Stimulated activated effector memory CD8-positive, alpha-beta T cell treated with anti-CD3 and anti-CD28 coated beads, Interleukin-12 subunit alpha, Interleukin-12 subunit beta, amount 100 ng/mL, for 72 hours (primary cell): ENCODE measurements around the gene B3GAT1.

Experiments
- ATAC-seq: fragments of 150-1000 bp; cut with Tn5 transposase; 2 replicates; pipeline ENCODE4 v1.10.0; 2021
- DNase-seq, 2 donors: peaks; one replicate each; pipeline ENCODE4 v3.0.0; 2021 to 2022; ENCODE audit warnings: low spot score in 2 of 2
- H3K27ac Mint-ChIP-seq: one replicate; pipeline ENCODE4 v1.8.0; 2022; ENCODE audit warnings: mild to moderate bottlenecking, mixed read lengths
- H3K36me3 Mint-ChIP-seq: one replicate; pipeline ENCODE4 v1.8.0; 2022; ENCODE audit warnings: mild to moderate bottlenecking, mixed read lengths
- H3K4me1 Mint-ChIP-seq: one replicate; pipeline ENCODE4 v1.8.0; 2022; ENCODE audit warnings: mixed read lengths
- H3K4me3 Mint-ChIP-seq: one replicate; pipeline ENCODE4 v1.8.0; 2022; ENCODE audit warnings: mild to moderate bottlenecking, mixed read lengths
- H3K9me3 Mint-ChIP-seq: one replicate; pipeline ENCODE4 v1.8.0; 2022; ENCODE audit warnings: mixed read lengths

Gene B3GAT1

DNA sequence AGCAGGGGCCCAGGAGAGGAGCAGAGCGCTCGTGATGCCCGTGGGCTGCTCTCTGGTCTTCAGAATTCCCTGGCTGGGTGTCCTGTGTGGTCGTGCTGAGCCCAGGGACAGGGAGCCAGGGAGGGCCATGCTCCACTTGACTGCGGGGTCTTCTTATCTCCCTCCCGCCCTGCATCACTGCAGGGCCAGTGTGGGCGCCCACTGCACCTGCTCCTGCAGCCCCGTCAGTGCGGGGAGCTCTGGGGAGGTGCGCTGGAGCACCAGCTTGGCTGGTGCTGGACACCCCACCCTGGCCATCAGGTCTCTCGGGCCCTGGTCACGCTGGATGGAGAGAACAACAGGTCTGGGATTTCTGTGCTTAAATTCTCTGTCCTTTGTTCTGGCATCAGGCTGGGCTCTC is 31.8 kb downstream of the B3GAT1 start:
- ATAC-seq (no peak), DNase-seq (no peak)
- Mint-ChIP-seq H3K9me3 (no peaks in the 10 kb centered on the region), H3K4me1 (peaks cover under 1% of the 10 kb centered on the region), H3K27ac (no peak overlapping the region), H3K36me3 (peaks cover 4% of the 10 kb centered on the region), H3K4me3 (no peak overlapping the region)

DNA sequence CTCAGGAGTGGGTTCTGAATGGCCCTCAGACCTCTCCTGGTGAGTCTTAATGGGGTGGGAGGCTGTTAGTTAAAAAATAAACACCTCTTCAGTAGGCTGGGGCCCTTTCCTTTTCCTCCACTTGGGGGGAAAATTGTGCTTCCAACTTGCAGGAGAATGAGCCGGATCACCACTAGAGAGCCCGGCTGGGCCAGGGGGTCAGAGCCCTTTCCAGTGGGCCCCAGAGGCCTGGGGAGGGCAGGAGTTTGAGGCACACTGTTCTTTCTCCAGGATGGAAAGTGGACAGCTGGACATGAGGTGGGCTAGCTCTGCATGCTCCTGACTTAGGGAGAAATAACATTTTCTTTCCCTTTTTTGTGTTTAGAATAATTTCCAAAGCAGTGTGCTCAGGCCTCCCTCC is 32.8 kb downstream of the B3GAT1 start:
- Mint-ChIP-seq H3K27ac (no peak overlapping the region), H3K36me3 (peaks cover 4% of the 10 kb centered on the region), H3K9me3 (no peaks in the 10 kb centered on the region), H3K4me1 (no peaks in the 10 kb centered on the region), H3K4me3 (no peak overlapping the region)
- DNase-seq (no peak), ATAC-seq (no peak)

DNA sequence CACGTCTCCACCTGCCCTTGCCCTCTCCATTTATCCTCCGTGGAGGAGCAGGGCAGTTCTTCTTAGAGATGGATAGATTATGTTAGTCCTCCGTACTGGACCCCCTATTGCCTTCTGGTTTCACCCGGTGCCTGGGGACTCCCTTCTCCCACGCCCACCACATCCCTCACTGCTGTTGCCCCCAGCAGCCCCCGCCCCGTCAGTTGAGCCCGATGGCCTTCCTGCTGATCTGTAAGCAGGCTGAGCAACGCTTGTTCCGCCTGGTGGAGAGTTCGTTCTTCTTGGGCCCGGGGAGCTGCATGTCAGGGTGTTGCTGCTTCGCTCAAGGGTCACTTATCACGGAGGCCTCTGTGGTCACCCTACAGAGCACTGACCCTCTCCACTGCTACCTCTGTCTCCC is 34.2 kb downstream of the B3GAT1 start:
- ATAC-seq = no peak
- H3K27ac Mint-ChIP-seq = peak overlapping the region; percentile 45

DNA sequence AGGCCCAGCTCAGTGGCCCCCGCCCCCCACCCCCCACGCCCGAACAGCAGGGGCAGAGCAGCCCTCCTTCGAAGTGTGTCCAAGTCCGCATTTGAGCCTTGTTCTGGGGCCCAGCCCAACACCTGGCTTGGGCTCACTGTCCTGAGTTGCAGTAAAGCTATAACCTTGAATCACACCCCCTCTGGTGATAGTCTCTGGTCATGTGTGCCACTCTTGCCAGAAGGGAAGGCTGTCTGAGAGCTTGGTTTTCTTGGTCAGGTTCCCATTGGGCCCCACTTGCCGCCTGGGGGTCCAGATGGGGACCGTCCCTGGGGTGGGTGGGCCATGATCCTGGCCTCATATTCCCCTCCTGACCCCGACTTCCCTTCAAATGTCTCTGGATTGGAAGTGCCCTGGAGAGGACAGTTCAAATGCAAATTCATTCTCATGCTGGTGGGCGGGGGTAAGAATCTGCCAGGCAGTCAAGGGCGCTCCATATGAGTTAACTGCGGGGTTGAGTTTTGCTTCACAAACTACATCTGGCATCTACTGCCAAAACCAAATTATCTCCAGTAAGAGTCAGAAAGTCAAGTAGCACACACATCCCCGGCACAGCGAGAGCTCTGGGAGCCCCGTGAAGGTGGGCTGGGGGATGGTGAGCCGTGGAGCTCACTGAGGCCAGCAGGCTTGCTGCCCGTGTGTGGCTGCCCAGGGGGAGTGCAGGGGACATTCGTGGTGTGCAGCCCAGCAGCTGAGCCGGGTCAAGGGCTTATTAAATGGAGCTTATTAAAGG is 35.7 kb downstream of the B3GAT1 start:
- Mint-ChIP-seq H3K36me3 (no peaks in the 10 kb centered on the region), H3K9me3 (no peaks in the 10 kb centered on the region), H3K27ac (no peak overlapping the region), H3K4me1 (no peaks in the 10 kb centered on the region), H3K4me3 (no peak overlapping the region)
- ATAC-seq (no peak), DNase-seq (no peak)

More for the DNA sequence above, 34.2 kb downstream of the B3GAT1 start:
- H3K9me3 Mint-ChIP-seq = no peaks in the 10 kb centered on the region
- H3K4me3 Mint-ChIP-seq = no peak overlapping the region
- DNase-seq = no peak
- H3K4me1 Mint-ChIP-seq = no peaks in the 10 kb centered on the region
- H3K36me3 Mint-ChIP-seq = peaks cover 4% of the 10 kb centered on the region

DNA sequence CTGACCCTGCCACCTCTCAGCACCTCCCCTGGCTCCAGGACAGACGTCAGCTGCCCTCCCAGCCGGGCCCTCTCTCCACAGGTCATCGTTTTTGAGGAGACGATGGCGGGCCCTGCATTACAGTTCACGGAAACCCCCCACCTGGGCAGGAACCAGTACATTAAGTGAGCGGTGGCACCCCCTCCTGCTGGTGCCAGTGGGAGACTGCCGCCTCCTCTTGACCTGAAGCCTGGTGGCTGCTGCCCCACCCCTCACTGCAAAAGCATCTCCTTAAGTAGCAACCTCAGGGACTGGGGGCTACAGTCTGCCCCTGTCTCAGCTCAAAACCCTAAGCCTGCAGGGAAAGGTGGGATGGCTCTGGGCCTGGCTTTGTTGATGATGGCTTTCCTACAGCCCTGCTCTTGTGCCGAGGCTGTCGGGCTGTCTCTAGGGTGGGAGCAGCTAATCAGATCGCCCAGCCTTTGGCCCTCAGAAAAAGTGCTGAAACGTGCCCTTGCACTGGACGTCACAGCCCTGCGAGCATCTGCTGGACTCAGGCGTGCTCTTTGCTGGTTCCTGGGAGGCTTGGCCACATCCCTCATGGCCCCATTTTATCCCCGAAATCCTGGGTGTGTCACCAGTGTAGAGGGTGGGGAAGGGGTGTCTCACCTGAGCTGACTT is 37.0 kb downstream of the B3GAT1 start:
- ATAC-seq (no peak), DNase-seq (no peak)
- no peaks in the 10 kb centered on the region for H3K9me3 Mint-ChIP-seq
- no peaks in the 10 kb centered on the region for H3K36me3 Mint-ChIP-seq
- peak overlapping the region; percentile 26 for H3K27ac Mint-ChIP-seq
- no peaks in the 10 kb centered on the region for H3K4me1 Mint-ChIP-seq
- H3K4me3 Mint-ChIP-seq = no peak overlapping the region

DNA sequence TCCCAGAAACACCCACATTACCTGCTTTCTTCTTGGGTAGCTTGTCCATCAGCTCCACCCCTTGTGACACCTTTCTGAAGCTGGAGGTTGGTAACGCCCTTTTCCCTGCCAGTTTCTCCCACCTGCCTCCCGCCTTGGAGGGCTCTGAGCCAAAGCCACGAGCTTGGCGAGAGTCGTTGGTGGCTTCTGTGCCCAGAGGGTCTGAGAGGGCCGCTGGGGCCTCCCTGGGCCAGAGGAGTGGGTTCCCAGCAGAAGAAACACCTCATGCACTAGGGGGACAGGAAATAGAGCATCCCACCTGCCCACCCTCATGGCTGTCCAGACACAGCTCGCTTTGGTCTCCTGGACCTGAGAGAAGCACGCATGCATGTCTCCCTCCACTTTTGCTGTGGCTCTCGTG is 37.9 kb downstream of the B3GAT1 start:
- no peak for ATAC-seq
- DNase-seq = no peak
- Mint-ChIP-seq H3K9me3 (no peaks in the 10 kb centered on the region), H3K4me1 (no peaks in the 10 kb centered on the region), H3K36me3 (no peaks in the 10 kb centered on the region), H3K4me3 (no peak overlapping the region), H3K27ac (no peak overlapping the region)

DNA sequence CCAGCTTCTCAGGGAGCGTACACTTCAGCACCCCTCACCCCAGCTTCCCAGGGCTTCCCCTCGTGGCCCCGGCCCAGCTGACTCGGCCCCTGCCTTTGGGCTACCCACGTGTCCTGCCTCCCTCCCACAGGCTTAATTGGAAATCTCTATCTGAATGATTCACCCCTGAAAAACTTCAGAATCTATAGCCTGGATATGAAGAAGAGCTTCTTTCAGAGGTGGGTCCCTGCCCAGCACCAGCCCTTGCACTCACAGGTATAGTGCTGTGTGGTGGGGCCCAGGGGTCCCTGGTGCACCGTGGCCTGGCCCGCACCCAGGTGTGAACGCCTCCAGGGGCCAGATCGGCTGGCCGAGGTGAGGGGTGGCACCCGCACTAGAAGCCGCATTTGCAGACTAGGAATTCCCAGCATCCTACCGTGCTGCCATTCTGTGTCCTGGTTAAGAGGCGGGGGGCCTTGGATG is 38.4 kb downstream of the B3GAT1 start:
- no peak overlapping the region for H3K27ac Mint-ChIP-seq
- DNase-seq = no peak
- no peaks in the 10 kb centered on the region for H3K4me1 Mint-ChIP-seq
- H3K9me3 Mint-ChIP-seq = no peaks in the 10 kb centered on the region
- no peaks in the 10 kb centered on the region for H3K36me3 Mint-ChIP-seq
- ATAC-seq = no peak
- H3K4me3 Mint-ChIP-seq = no peak overlapping the region

DNA sequence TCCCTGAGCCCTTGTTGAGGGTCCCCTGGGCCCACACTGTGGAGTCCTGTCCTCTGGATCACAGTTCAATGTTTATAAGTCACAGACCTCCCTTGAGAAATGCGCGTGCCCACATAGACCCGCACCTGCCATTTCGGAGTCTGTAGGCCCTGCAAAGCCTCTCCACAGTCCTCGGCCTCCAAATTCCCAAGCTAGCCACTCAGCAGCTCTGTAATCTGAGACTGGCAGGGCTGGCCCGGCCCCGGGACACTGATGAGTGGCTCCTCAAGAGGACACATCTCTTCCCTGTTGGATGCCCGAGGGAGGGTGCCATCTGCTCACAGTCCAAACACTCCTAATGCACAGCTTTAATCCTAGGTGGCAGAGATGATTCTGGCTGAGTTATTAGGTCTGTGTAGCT is 39.1 kb downstream of the B3GAT1 start:
- Mint-ChIP-seq H3K36me3 (no peaks in the 10 kb centered on the region), H3K27ac (no peak overlapping the region), H3K4me1 (no peaks in the 10 kb centered on the region), H3K4me3 (no peak overlapping the region), H3K9me3 (no peaks in the 10 kb centered on the region)
- DNase-seq (no peak), ATAC-seq (no peak)

DNA sequence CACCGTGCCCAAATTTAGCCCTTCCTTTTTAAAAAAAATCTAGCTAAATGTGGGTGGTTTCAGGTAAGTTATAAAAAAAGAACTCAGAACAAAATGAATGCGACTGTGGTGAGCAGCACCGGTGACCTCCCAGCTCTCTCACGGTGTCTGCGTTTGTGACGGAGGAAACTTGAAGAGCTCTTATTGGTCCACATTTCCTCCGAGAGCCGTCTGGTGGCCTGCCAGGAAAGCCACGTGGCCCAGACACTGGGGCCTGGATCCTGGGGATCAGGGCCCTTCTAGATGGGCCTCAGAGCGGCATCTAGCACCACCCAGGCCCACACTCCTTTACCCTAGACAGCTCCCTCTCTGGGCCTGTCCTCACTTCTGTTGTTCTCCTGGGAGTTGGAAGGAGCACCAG is 39.5 kb downstream of the B3GAT1 start:
- Mint-ChIP-seq H3K27ac (no peak overlapping the region), H3K4me3 (no peak overlapping the region), H3K4me1 (no peaks in the 10 kb centered on the region), H3K36me3 (no peaks in the 10 kb centered on the region), H3K9me3 (no peaks in the 10 kb centered on the region)
- DNase-seq = no peak
- ATAC-seq = no peak

DNA sequence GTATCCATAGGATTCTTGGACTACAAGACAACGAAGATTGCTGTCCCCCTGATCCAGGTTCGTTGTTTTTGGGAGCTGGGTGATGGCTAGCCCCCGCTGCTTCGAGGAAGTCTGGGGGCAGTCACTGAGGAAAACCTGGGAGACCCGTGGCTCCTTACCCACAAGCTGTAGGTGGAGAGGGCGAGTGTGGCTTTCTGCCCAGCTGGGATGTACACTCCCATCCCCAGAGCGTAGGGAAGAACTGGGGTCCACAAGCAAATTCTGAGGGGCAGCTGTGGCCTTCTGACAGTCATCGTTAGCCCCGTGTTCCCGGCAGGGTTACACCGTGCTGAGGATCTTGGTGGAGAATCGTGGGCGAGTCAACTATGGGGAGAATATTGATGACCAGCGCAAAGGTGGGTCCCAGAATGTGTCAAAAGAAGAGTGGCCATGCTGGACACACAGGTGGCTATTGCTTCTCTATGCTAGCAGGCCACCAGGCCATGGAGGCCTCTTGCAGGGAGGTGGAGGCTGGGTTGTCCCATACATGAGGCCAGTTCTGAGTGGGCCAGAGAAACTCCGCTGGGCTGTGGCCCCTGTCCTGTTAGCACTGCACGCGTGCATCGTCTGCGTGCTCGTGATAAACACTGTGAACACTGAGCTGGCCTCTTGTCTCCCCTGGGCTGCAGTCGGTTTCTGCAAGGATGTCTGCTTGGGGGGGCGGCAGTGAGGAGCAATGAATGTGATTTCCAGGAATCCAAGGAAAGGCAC is 40.4 kb downstream of the B3GAT1 start:
- H3K4me1 Mint-ChIP-seq = no peaks in the 10 kb centered on the region
- H3K27ac Mint-ChIP-seq = no peak overlapping the region
- H3K9me3 Mint-ChIP-seq = no peaks in the 10 kb centered on the region
- ATAC-seq = no peak
- DNase-seq = no peak
- H3K4me3 Mint-ChIP-seq = no peak overlapping the region
- H3K36me3 Mint-ChIP-seq = no peaks in the 10 kb centered on the region

DNA sequence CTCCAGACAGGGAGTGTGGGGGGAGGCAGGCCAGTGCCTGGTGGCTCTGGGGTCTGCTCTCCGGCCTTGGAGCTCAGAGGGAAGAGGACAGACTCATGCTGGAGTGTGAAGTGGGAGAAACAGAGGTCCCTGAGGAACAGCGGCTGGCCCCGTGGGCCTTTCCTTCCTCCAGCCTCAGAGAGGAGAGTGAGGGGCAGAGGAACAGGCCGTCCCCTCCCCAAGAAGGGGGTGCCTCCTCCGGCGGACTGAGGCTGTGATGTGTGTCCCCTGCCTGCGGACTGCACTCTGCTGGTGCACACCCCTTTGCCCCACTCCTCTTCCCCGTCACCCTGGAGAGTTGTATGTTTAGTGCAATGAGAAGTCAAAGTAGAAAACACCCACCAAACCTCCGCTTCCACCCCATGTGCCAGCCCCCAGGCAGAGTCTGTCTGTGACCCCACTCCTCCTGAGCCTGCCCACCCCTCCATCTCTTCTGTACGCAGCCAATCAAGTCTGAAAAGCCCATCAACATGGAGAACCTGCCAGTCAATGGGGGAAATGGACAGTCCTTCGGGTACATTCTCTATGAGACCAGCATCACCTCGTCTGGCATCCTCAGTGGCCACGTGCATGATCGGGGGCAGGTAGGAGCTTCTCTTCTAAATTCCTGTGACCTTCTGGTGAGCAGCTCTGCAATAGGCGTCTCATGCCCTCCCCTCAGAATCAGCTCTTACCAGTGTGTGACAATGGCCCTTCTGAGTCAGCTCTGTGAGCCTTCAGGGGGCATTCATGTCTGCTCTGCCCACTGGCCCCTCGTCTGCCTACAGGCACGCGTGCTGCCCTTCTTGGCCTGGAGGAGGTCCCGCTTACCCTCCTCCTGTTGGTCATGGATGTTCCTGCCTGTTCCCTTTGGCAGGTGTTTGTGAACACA is 41.3 kb downstream of the B3GAT1 start:
- H3K36me3 Mint-ChIP-seq = no peaks in the 10 kb centered on the region
- H3K4me1 Mint-ChIP-seq = no peaks in the 10 kb centered on the region
- H3K9me3 Mint-ChIP-seq = no peaks in the 10 kb centered on the region
- no peak overlapping the region for H3K27ac Mint-ChIP-seq
- ATAC-seq (no peak), DNase-seq (no peak)
- no peak overlapping the region for H3K4me3 Mint-ChIP-seq

DNA sequence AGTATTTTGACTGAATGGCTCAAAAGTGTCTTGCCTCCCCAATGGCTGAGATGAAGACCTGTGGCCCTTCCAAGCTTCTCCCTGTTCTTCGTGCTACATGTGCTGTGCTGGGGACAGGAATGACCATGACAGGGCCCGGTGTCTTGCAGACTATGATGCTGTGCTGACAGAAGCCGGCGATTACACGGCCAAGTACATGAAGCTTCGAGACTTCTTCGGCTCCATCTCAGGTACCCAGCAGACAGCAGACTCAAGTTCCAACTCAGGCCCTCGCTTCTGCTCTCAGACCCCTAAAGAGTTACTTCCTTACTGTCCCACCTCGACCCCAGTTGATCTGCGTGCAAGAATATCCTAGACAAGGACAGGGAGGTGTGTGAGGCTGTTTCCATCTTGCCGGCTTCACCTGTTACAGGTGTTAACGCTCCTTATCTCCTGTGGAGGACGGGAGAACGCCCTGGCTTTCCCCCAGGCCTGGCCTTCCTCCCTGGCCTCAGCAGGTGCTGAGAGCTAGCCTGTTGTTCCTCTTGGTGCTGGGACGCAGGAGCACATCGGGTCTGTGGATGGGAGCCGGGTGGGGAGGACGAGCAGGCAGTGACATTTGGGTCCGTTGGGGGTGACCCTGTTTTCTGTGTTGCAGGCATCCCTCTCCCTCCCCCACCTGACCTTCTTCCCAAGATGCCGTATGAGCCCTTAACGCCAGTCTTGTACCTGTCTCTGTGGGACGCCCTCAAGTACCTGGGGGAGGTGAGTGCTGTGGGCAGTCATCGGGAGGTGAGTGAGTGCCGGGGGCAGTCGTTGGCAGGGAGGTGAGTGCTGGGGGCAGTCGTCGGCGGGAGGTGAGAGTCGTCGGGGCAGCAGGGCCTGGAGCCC is 42.2 kb downstream of the B3GAT1 start:
- Mint-ChIP-seq H3K9me3 (no peaks in the 10 kb centered on the region), H3K4me3 (no peak overlapping the region), H3K4me1 (no peaks in the 10 kb centered on the region)

DNA sequence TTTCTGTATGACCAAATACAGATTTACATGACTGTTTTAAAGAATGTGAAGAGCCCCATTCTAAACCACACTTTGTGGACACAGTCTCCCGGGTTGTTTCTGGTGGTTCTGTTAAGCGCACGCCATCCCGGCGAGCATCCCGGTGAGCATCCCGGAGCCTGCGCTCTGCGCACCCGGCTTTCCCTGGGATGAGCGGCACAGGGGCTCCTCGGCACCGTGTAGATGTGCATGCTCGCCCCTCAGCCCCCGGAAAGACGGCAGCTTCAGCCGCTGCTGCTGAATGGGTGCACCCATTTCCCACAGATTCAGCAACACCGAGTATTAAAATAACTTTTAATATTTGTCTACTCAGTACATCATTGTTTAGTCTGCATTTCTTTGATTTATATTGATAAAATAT is 44.3 kb downstream of the B3GAT1 start:
- Mint-ChIP-seq H3K4me1 (no peaks in the 10 kb centered on the region), H3K9me3 (no peaks in the 10 kb centered on the region), H3K4me3 (no peak overlapping the region), H3K27ac (no peak overlapping the region), H3K36me3 (no peaks in the 10 kb centered on the region)
- ATAC-seq = no peak
- DNase-seq = no peak

More for the DNA sequence above, 42.2 kb downstream of the B3GAT1 start:
- ATAC-seq = no peak
- no peak overlapping the region for H3K27ac Mint-ChIP-seq
- no peak for DNase-seq
- no peaks in the 10 kb centered on the region for H3K36me3 Mint-ChIP-seq

DNA sequence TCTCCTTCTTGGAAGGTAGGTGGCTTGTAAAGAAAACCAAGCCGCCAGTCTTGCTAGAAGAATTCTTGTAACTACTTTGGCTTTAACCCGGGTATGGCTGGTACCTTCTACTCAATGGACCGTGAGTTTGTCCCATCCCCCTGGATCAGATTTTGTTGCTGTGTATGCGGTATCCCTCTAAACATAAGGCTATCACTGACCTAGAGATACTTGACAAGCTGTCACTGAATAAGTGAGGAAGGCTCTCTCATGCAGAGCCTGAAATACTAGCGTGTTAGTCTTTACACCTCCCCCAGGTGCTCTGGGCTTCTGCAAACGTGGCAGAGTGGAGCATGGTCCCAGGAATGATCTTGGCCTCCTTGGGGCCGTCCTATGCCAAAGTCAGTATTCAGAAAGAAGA is 45.8 kb downstream of the B3GAT1 start:
- Mint-ChIP-seq H3K27ac (no peak overlapping the region), H3K36me3 (no peaks in the 10 kb centered on the region), H3K4me1 (peaks cover 10% of the 10 kb centered on the region), H3K4me3 (no peak overlapping the region), H3K9me3 (no peaks in the 10 kb centered on the region)
- ATAC-seq = no peak
- DNase-seq = no peak
